IPS-20b (cell line): ENCODE data around the gene SEC14L5.

Experiments used
- H3K27ac ChIP-seq: one replicate; pipeline ENCODE4 v1.5.1; 2013; ENCODE audit warnings: low read length
- H3K27me3 ChIP-seq: 2 replicates; pipeline ENCODE4 v1.6.1; 2013; ENCODE audit warnings: mild to moderate bottlenecking, low read length, inconsistent platforms; ENCODE audit not compliant: insufficient read depth
- H3K36me3 ChIP-seq: 2 replicates; pipeline ENCODE4 v1.6.1; 2013; ENCODE audit warnings: low read depth, mild to moderate bottlenecking, inconsistent platforms, low read length, moderate library complexity; ENCODE audit not compliant: insufficient read depth
- H3K4me1 ChIP-seq: 2 replicates; pipeline ENCODE4 v1.6.1; 2013; ENCODE audit warnings: mild to moderate bottlenecking, control low read depth, inconsistent platforms, low read length, moderate library complexity; ENCODE audit not compliant: insufficient read depth
- H3K4me3 ChIP-seq: 2 replicates; pipeline ENCODE4 v1.5.1; 2013; ENCODE audit warnings: mild to moderate bottlenecking, low read length, inconsistent platforms
- H3K9ac ChIP-seq: 2 replicates; pipeline ENCODE4 v1.6.1; 2013; ENCODE audit warnings: low read depth, mild to moderate bottlenecking, inconsistent platforms, low read length, moderate library complexity
- H3K9me3 ChIP-seq: 2 replicates; pipeline ENCODE4 v1.6.1; 2013; ENCODE audit warnings: mild to moderate bottlenecking, low read depth, low read length, inconsistent platforms; ENCODE audit not compliant: insufficient read depth

Gene SEC14L5

GRCh38 chr16:5024632-5025031 is 66.5 kb downstream of the SEC14L5 start:
- no peaks in the 10 kb centered on the region for H3K27me3 ChIP-seq
- no peak overlapping the region for H3K27ac ChIP-seq

DNA sequence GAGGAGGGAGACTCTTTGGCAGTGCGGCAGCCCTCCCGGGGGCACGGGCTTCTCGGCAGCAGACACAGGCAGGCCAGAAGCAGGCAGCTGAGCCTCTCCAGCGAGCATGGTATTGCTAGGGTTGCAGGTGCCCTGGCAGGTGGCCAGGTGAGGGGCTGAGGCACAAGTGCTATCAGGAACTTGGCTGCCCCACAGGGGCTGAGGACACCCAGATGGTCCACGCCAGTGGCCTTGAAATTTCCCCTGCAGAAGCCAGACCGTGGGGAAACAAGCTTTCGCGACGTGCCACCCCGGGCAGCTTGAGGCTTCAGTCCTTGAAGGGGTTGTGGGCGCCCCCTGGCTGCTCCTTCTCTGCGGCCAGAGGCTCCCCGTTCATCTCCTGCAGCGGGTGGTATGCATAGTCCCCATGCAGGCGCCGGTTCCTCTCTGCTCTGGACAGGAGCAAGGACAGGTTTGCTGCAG is 67.1 kb downstream of the SEC14L5 start:
- no peak overlapping the region for H3K27ac ChIP-seq
- H3K4me1 ChIP-seq, result no peaks in the 10 kb centered on the region
- H3K36me3 ChIP-seq, result no peaks in the 10 kb centered on the region
- no peaks in the 10 kb centered on the region for H3K27me3 ChIP-seq
- H3K9me3 ChIP-seq, result no peaks in the 10 kb centered on the region
- H3K4me3 ChIP-seq, result no peak overlapping the region
- H3K9ac ChIP-seq, result no peak overlapping the region

More at GRCh38 chr16:5024632-5025031, 66.5 kb downstream of the SEC14L5 start:
- H3K9ac ChIP-seq, result no peak overlapping the region
- H3K9me3 ChIP-seq, result no peaks in the 10 kb centered on the region
- no peaks in the 10 kb centered on the region for H3K36me3 ChIP-seq
- no peaks in the 10 kb centered on the region for H3K4me1 ChIP-seq
- no peak overlapping the region for H3K4me3 ChIP-seq

DNA sequence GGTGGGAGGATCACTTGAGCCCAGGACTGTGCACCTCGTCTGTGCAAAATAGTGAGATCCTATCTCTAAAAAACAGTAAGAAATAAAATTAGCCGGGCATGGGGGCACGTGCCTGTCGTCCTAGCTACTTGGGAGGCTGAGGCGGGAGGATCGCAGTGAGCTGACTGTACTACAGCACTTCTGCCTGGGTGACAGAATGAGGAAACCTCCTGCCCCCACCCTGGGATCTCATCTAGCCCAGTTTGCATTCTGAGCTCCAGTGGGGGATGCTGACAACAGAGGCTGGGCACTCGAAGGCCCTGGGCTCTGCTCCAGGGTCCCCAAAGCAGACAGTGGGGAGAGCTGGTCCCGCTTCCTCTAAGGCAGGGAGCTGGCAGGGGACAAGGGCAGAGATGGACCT is 68.5 kb downstream of the SEC14L5 start:
- no peak overlapping the region for H3K27ac ChIP-seq
- H3K9ac ChIP-seq, result no peak overlapping the region
- no peaks in the 10 kb centered on the region for H3K27me3 ChIP-seq
- no peaks in the 10 kb centered on the region for H3K36me3 ChIP-seq
- H3K4me1 ChIP-seq, result no peaks in the 10 kb centered on the region
- H3K4me3 ChIP-seq, result no peak overlapping the region
- H3K9me3 ChIP-seq, result no peaks in the 10 kb centered on the region

GRCh38 chr16:5027086-5027485 is 69.0 kb downstream of the SEC14L5 start:
- H3K27ac ChIP-seq, result no peak overlapping the region
- no peaks in the 10 kb centered on the region for H3K36me3 ChIP-seq
- no peak overlapping the region for H3K9ac ChIP-seq
- no peaks in the 10 kb centered on the region for H3K4me1 ChIP-seq
- H3K4me3 ChIP-seq, result no peak overlapping the region
- no peaks in the 10 kb centered on the region for H3K9me3 ChIP-seq
- no peaks in the 10 kb centered on the region for H3K27me3 ChIP-seq

GRCh38 chr16:5027575-5028235 is 69.6 kb downstream of the SEC14L5 start:
- H3K9ac ChIP-seq, result no peak overlapping the region
- no peaks in the 10 kb centered on the region for H3K36me3 ChIP-seq
- no peak overlapping the region for H3K4me3 ChIP-seq
- no peak overlapping the region for H3K27ac ChIP-seq
- peaks cover 3% of the 10 kb centered on the region for H3K27me3 ChIP-seq
- no peaks in the 10 kb centered on the region for H3K9me3 ChIP-seq
- no peaks in the 10 kb centered on the region for H3K4me1 ChIP-seq

GRCh38 chr16:5028950-5029475 is 70.9 kb downstream of the SEC14L5 start:
- Histone ChIP-seq H3K9me3 (no peaks in the 10 kb centered on the region), H3K27me3 (peaks cover 7% of the 10 kb centered on the region), H3K4me3 (no peak overlapping the region), H3K27ac (no peak overlapping the region), H3K4me1 (no peaks in the 10 kb centered on the region; the same call in 1 of the 2 replicates), H3K36me3 (no peaks in the 10 kb centered on the region), H3K9ac (no peak overlapping the region)

GRCh38 chr16:5030251-5030870 is 72.2 kb downstream of the SEC14L5 start:
- no peak overlapping the region for H3K9ac ChIP-seq
- no peaks in the 10 kb centered on the region for H3K36me3 ChIP-seq
- no peak overlapping the region for H3K27ac ChIP-seq
- H3K4me1 ChIP-seq, result peaks cover 4% of the 10 kb centered on the region; the same call in 1 of the 2 replicates
- H3K9me3 ChIP-seq, result no peaks in the 10 kb centered on the region
- H3K4me3 ChIP-seq, result no peak overlapping the region
- H3K27me3 ChIP-seq, result peaks cover 7% of the 10 kb centered on the region

DNA sequence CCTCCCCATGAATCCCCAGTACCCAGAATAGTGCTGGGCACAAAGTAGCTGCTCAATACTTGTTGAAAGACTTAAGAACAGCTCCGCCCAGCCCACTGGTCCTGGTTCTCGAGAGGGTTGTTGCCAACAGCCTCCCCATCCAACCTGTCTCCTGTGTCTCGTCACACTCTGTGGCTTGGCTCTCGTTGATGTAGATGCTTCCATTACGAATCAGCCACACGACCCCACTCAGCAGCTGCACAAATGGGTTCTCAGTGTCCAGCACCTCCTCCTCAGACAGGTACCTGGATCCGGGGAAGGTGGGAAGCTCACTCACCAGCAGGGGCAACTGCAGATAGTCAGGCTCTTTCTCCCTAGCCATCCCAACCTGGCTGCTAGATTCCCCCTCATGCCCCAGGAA is 73.5 kb downstream of the SEC14L5 start:
- H3K4me3 ChIP-seq, result no peak overlapping the region
- H3K27ac ChIP-seq, result no peak overlapping the region
- peaks cover 10% of the 10 kb centered on the region; the same call in 1 of the 2 replicates for H3K4me1 ChIP-seq
- H3K27me3 ChIP-seq, result peaks cover 7% of the 10 kb centered on the region
- no peaks in the 10 kb centered on the region for H3K9me3 ChIP-seq
- H3K9ac ChIP-seq, result no peak overlapping the region
- no peaks in the 10 kb centered on the region for H3K36me3 ChIP-seq

DNA sequence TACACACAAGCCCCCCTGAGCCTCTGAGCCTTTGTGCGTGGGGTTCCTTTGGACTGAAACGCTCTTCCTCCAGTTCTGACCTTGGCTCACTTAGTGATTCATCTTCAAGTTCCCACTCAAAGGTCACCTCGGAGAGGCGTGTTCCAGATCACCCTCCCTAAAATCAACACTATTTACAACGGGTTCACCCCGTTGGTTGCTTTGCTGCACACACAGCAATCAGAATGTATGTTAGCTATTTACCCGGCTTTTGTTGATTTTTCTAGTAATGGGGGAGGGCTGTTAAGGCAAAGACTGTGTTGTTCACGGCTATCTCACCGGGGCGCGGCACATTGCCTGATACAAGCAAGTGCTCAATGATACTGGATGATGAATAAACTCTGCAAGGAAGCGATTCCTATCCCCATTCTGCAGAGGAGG is 74.6 kb downstream of the SEC14L5 start:
- peaks cover 12% of the 10 kb centered on the region; the same call in 1 of the 2 replicates for H3K4me1 ChIP-seq
- peak overlapping the region; percentile 53; the same call in 1 of the 2 replicates for H3K9ac ChIP-seq
- no peak overlapping the region for H3K27ac ChIP-seq
- H3K9me3 ChIP-seq, result no peaks in the 10 kb centered on the region
- no peaks in the 10 kb centered on the region for H3K36me3 ChIP-seq
- H3K4me3 ChIP-seq, result peak overlapping the region; percentile 65
- peaks cover 7% of the 10 kb centered on the region for H3K27me3 ChIP-seq

- Histone ChIP-seq H3K9ac (peak within 1 kb of the TSS; percentile 53; the same call in 1 of the 2 replicates), H3K27me3 (peaks cover 7% of the 10 kb centered on the region), H3K4me3 (peak within 1 kb of the TSS; percentile 65), H3K27ac (no peak within 1 kb of the TSS), H3K4me1 (peaks cover 12% of the 10 kb centered on the region; the same call in 1 of the 2 replicates), H3K36me3 (no peaks in the 10 kb centered on the region), H3K9me3 (no peaks in the 10 kb centered on the region)
Measured at GRCh38 chr16:5033256-5034166, 75.4 kb downstream of the SEC14L5 start, which contains the start of gene NAGPA. TSS of gene NAGPA (minus strand) at chr16:5033935. CDS start at chr16:5033914, 21 bp downstream.

DNA sequence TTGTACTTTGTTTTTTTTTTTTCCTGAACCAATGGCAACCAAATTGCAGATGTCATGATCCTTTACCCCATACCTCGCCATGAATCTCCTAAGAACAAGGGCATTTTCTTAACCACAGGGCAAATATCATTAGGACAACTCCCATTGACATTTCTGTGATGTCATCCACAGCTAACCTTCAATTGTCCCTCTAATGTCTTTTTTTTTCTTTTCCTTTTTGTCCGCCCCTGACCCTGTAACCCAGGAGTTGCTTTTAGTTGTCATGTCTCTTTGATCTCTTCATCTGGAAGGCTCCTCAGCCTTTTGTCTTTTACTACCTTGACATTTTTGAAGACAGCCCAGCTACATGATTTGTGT is 76.0 kb downstream of the SEC14L5 start:
- H3K27me3 ChIP-seq, result peaks cover 7% of the 10 kb centered on the region
- H3K36me3 ChIP-seq, result no peaks in the 10 kb centered on the region
- no peaks in the 10 kb centered on the region for H3K9me3 ChIP-seq
- peak overlapping the region; percentile 53; the same call in 1 of the 2 replicates for H3K9ac ChIP-seq
- peaks cover 12% of the 10 kb centered on the region; the same call in 1 of the 2 replicates for H3K4me1 ChIP-seq
- H3K27ac ChIP-seq, result no peak overlapping the region
- H3K4me3 ChIP-seq, result peak overlapping the region; percentile 65
